WTC11 (cell line): ENCODE results near the gene FAM124B.

Source experiments
- CTCF ChIP-seq: fragments of 200-600 bp; IDR thresholded peaks from 2 replicates; pipeline ENCODE4 v1.8.0; 2022; ENCODE audit warnings: antibody characterized with exemption
- JUN ChIP-seq: sonication (generic); formaldehyde crosslinking; IDR thresholded peaks from 2 replicates; pipeline ENCODE4 v1.8.0; 2023; ENCODE audit warnings: mild to moderate bottlenecking, missing genetic modification reagents
- ZNF263 ChIP-seq: sonication (generic); formaldehyde crosslinking; IDR thresholded peaks from 2 replicates; pipeline ENCODE4 v1.8.1; 2022; ENCODE audit warnings: low read depth, mild to moderate bottlenecking, moderate library complexity, missing genetic modification reagents
- ZNF423 ChIP-seq: fragments of 250-450 bp; sonication (Bioruptor Pico); IDR thresholded peaks from 2 replicates; pipeline ENCODE4 v2.1.2; 2022; ENCODE audit warnings: mild to moderate bottlenecking, moderate library complexity

DNA sequence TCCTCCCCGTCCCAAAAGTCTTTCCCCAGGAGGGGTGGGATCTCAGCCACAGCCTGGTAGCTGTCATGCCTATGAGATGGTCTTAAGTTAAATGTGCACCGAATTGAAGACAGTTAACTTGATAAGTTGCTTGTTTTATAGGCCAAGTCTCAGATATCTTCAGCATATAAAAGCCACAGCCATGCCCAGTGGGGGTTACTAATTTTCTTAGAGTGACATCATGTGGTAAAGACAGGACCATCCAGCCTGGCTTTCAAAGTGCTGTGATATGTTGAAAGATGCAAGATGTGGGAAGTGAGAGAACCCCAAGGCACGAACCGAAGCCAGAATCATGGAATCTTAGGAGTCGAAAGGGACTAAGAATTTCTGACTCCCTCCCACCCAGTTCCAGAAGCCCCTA, 42.1 kb upstream of the FAM124B start:
- TF ChIP-seq ZNF423 (CRISPR knock-in tag) (no peak), CTCF (no peak), ZNF263 (CRISPR knock-in tag) (no peak), JUN (CRISPR knock-in tag) (no peak)
